Upper lobe of right lung (tissue), 1 donor: ENCODE data around the gene NRARP. TPM values are rescaled to one million over a fixed set of nuclear protein-coding genes. Genes with fewer than 3 reads are reported as not detected.
A peak's percentile ranks its signal among the peaks of the same experiment; 100 is the strongest.

Source experiments
- ATAC-seq: fragments of 200-7000 bp; cut with Tn5 transposase; one replicate; pipeline ENCODE4 v1.9.1; 2020; ENCODE audit warnings: mild to moderate bottlenecking, moderate library complexity
- DNase-seq: peaks from one replicate; pipeline ENCODE4 v3.0.0-alpha.2; 2020
- H3K27ac ChIP-seq: fragments of 200-600 bp; one replicate; pipeline ENCODE4 v1.8.0; 2022
- H3K27me3 ChIP-seq: fragments of 200-600 bp; one replicate; pipeline ENCODE4 v1.8.0; 2022; ENCODE audit warnings: mild to moderate bottlenecking
- H3K36me3 ChIP-seq: fragments of 200-600 bp; one replicate; pipeline ENCODE4 v1.8.0; 2022
- H3K4me1 ChIP-seq: fragments of 200-600 bp; one replicate; pipeline ENCODE4 v1.8.0; 2022
- H3K4me3 ChIP-seq: fragments of 200-600 bp; one replicate; pipeline ENCODE4 v1.8.0; 2022; ENCODE audit warnings: mild to moderate bottlenecking
- H3K9me3 ChIP-seq: fragments of 200-600 bp; one replicate; pipeline ENCODE4 v1.8.0; 2022
- CTCF ChIP-seq: fragments of 200-600 bp; IDR thresholded peaks from one replicate; pipeline ENCODE4 v1.8.0; 2022; ENCODE audit warnings: antibody characterized with exemption
- intact Hi-C: fragments of 100-400 bp; cut with DNase I; formaldehyde crosslinking; loops from one replicate; pipeline ENCODE4 v1.11.0; 2022
- total RNA-seq: library from RNA; stranded (reverse); fragmentation: NEBNext Ultra II Directional; extraction: Animal tissue kit (Norgen Biotek cat#: 25700); gene quantifications from one replicate; pipeline ENCODE4 v1.2.1, GENCODE V29; 2021
- donor health status: DM: no; HTN: yes; CAD: no; lungs with severe emphysema.

Gene NRARP
- total RNA-seq, 1 donor from 2014 or later: 21.5 TPM

- Histone ChIP-seq H3K27ac (no peak overlapping the region), H3K36me3 (no peaks in the 10 kb centered on the region), H3K27me3 (peaks cover 17% of the 10 kb centered on the region), H3K4me1 (peaks cover 15% of the 10 kb centered on the region), H3K9me3 (no peaks in the 10 kb centered on the region), H3K4me3 (no peak overlapping the region)
- TF ChIP-seq CTCF: no peak
- ATAC-seq: no peak
- intact Hi-C loops: no loop called here
- DNase-seq: peak; percentile 53
Measured at GRCh38 chr9:137311986-137312851, 10.1 kb upstream of the NRARP start.

- Histone ChIP-seq H3K4me3 (no peak overlapping the region), H3K9me3 (no peaks in the 10 kb centered on the region), H3K36me3 (no peaks in the 10 kb centered on the region), H3K27ac (no peak overlapping the region), H3K27me3 (peaks cover 10% of the 10 kb centered on the region), H3K4me1 (peaks cover 20% of the 10 kb centered on the region)
- intact Hi-C loops: no loop called here
- DNase-seq: peak; percentile 78
- no peak for TF ChIP-seq CTCF
- peak; percentile 37 for ATAC-seq
Measured at GRCh38 chr9:137311171-137311985, 9.3 kb upstream of the NRARP start.

- no peaks in the 10 kb centered on the region for H3K36me3 ChIP-seq
- no peaks in the 10 kb centered on the region for H3K9me3 ChIP-seq
- peaks cover 6% of the 10 kb centered on the region for H3K27me3 ChIP-seq
- no peak overlapping the region for H3K4me3 ChIP-seq
- TF ChIP-seq CTCF: no peak
- DNase-seq (no peak), ATAC-seq (no peak)
- intact Hi-C loops: no loop called here
- peaks cover 27% of the 10 kb centered on the region for H3K4me1 ChIP-seq
- H3K27ac ChIP-seq: no peak overlapping the region
Measured at GRCh38 chr9:137310189-137311052, 8.3 kb upstream of the NRARP start.

GRCh38 chr9:137309368-137310188 lies 7.5 kb upstream of the NRARP start:
- Histone ChIP-seq H3K27ac (no peak overlapping the region), H3K36me3 (no peaks in the 10 kb centered on the region), H3K4me3 (no peak overlapping the region), H3K9me3 (no peaks in the 10 kb centered on the region), H3K4me1 (peaks cover 34% of the 10 kb centered on the region), H3K27me3 (no peaks in the 10 kb centered on the region)
- DNase-seq (no peak), ATAC-seq (no peak)
- intact Hi-C loops: no loop called here
- no peak for TF ChIP-seq CTCF
